IPS-18a (cell line): ENCODE data around the gene PADI6.
"Not testable (repeated sequence)": the region's sequence is repeated elsewhere in the genome, so short reads cannot be mapped to it uniquely, and the experiment has no call there.

Experiments
- H3K27ac ChIP-seq: one replicate; pipeline ENCODE4 v1.5.1; 2013; ENCODE audit warnings: low read length
- H3K27me3 ChIP-seq: one replicate; pipeline ENCODE4 v1.6.1; 2013; ENCODE audit warnings: mild to moderate bottlenecking, low read length; ENCODE audit not compliant: control insufficient read depth, insufficient read depth
- H3K36me3 ChIP-seq: one replicate; pipeline ENCODE4 v1.6.1; 2013; ENCODE audit warnings: low read depth, low read length; ENCODE audit not compliant: control insufficient read depth
- H3K4me1 ChIP-seq: one replicate; pipeline ENCODE4 v1.6.1; 2013; ENCODE audit warnings: low read depth, low read length; ENCODE audit not compliant: control insufficient read depth
- H3K4me3 ChIP-seq: one replicate; pipeline ENCODE4 v1.5.1; 2013; ENCODE audit warnings: low read length
- H3K9ac ChIP-seq: one replicate; pipeline ENCODE4 v1.6.1; 2013; ENCODE audit warnings: mild to moderate bottlenecking, low read length, moderate library complexity
- H3K9me3 ChIP-seq: one replicate; pipeline ENCODE4 v1.6.1; 2013; ENCODE audit warnings: low read depth, low read length; ENCODE audit not compliant: control insufficient read depth

PADI6 gene

DNA sequence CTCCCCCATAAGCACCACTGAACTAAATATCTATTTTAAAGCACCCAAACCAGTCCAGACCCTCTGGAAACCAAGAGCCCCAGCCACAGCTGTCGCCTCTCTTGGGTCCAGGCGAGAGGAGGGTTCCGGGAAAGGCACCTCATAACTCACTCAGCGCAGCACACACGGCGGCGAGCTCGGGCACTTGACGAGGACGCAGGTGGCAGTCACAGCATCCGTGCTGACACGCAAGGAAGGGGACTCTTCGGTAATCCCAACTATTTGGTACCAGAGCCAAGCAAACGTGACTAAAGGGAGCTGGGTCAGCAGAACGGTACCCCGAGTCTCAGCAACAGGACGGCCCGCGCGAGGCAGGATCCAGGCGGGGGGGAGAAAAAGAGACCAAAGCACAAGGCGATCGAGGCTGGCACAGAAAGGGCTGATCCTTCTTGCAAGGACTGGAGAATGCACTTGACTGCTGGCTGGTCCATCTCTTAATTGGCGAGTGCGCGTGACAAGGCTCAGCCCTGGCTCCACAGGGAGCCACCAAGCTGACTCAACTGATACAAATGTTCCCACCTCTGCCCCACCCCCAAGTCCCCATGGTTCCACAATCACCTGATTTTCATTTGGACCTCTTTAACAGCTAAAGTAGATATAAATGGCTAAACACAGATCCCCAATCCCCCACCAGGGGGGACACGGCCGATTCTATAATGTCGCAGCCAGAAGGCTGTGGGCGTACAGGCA lies 36.0 kb downstream of the PADI6 start:
- H3K9me3 ChIP-seq, H3K27me3 ChIP-seq, H3K4me1 ChIP-seq, H3K4me3 ChIP-seq, H3K9ac ChIP-seq, H3K27ac ChIP-seq: not testable (repeated sequence)
- peaks cover 60% of the 10 kb centered on the region for H3K36me3 ChIP-seq

DNA sequence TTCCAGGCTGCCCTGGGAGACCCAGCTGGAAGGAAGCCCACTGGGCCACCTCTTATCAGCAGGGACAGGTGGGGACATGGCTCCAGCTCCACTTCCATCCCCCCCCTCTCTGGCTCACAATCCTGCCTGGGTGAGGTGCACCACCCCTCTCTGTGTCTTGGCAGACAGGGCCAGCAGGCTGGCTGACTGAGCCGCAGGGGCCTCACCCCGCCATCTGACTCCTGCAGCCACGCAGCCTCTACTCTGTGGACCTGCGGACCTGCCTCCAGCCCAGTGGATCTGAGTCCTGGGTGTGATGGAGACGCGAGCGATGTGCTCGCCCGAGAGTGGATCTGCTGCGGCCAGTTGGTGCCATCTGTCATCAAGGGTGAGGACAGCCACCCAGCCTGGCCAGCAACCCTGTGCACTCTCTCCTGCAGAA lies 37.4 kb downstream of the PADI6 start:
- Histone ChIP-seq H3K9ac (no peak overlapping the region), H3K27ac (no peak overlapping the region), H3K4me3 (no peak overlapping the region), H3K9me3 (no peaks in the 10 kb centered on the region), H3K36me3 (peaks cover 74% of the 10 kb centered on the region), H3K4me1 (peaks cover 4% of the 10 kb centered on the region), H3K27me3 (no peaks in the 10 kb centered on the region)

DNA sequence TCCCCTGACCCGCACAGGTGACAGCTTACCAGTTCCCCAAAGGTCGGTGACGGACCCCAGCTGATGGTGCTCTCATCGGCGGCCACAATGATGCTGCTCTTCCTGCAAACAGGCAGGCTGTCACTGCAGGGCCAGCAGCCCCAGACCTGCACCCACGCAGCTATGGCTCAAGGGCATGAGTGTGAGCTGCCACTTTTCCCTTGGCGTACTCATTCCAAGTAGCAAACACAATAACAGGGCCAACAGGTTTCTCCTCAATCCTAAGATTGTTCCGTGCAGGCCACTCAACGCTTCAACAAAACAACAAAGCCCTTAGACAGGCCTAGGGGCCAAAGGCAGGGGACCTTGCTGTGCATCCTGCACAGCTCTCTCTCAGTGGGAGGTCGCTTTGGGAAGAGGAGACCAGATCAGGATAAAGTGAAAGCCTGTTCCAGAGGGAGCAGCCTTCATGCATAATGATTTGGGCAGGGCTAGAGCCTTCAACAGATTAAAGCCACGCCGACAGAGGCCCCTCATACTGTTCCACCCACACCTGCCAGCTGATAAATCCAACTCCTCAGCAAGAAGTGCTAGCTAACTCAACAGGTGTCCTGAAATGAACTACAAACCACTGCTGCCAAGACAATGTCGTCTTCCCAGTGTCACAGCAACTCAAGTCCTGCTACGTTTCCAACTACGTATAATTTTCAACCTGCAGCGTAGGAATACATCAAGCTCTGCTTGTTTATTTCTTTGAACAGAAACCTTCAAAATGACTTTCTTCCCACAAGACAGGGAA lies 40.3 kb downstream of the PADI6 start:
- H3K27ac ChIP-seq, result no peak overlapping the region
- no peak overlapping the region for H3K9ac ChIP-seq
- peaks cover 97% of the 10 kb centered on the region for H3K36me3 ChIP-seq

DNA sequence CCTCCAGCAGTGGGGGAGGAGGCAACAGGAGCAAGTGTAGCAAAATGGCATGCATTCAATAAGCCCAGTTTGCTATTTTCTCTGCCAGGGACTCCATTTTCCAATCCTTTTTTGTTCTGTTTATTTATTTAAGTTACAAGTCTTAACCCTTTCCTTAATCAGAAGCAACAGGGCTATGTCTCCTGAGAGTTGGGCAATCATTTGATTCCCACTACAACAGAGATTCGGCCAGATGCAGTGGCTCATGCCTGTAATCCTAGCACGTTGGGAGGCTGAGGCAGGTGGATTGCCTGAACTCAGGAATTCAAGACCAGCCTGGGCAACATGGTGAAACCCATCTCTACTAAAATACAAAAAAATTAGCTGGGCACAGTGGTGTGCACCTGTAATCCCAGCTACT lies 42.0 kb downstream of the PADI6 start:
- Histone ChIP-seq H3K4me3 (no peak overlapping the region), H3K36me3 (peaks cover 98% of the 10 kb centered on the region), H3K4me1 (no peaks in the 10 kb centered on the region), H3K9me3 (no peaks in the 10 kb centered on the region), H3K27me3 (no peaks in the 10 kb centered on the region), H3K9ac (no peak overlapping the region), H3K27ac (no peak overlapping the region)

More for the DNA sequence above, 40.3 kb downstream of the PADI6 start:
- H3K4me3 ChIP-seq, result no peak overlapping the region
- H3K4me1 ChIP-seq, result peaks cover 4% of the 10 kb centered on the region
- H3K27me3 ChIP-seq, result no peaks in the 10 kb centered on the region
- H3K9me3 ChIP-seq, result no peaks in the 10 kb centered on the region

DNA sequence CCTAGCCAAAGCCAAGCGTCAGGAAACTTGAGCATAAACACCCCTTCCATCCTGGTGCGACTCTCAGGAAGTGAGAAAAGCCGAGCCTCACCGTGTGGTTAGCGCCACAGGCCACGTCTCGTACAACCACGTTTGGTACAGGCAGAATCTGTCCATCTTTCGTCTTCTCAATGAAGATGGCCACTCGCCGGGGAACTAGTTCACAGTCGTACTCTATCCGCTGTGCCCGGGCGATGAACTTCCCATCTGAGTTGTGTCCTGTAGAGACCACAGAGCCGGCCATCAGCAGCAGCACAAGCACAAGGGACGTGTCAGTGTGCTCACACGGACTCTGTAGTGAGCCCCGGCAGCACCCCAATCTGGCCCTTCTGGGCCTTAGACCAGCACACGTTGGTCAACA lies 44.4 kb downstream of the PADI6 start:
- Histone ChIP-seq H3K36me3 (peaks cover 98% of the 10 kb centered on the region), H3K27me3 (no peaks in the 10 kb centered on the region), H3K4me1 (no peaks in the 10 kb centered on the region), H3K9me3 (no peaks in the 10 kb centered on the region), H3K4me3 (no peak overlapping the region), H3K9ac (no peak overlapping the region), H3K27ac (no peak overlapping the region)

DNA sequence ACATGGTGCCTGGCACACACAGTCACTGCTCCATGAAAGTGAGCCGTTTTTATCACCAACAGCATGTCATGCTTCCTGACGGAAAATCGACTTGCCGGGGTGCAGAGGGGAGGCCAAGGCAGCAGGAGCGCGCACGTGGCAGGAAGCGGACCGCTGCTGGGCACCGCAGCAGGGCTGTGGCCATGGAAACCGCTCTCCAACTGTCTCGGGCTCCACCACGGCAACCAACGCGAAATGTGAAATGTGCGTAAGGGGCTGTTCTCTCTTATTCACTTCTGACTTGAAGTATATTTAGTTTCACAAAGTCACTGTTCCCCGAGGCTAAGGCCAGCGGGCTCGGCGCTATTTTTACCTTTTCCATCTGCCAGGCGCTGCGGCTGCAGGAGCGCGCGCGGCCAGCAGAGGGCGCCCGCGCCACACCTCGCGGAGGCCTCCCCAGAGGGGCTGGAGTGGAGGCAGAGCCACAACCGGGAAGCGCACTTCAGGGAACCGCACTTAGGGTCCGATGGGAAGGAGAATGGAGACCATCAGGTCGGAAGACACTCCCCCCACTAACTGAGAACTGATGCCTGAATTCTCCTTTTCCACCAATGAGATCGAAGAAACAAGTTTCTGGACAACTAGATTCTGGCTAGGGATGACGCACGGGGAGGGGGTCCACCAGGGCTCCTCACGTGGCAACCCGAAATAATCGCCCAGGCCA lies 47.8 kb downstream of the PADI6 start:
- Histone ChIP-seq H3K4me3 (no peak overlapping the region), H3K27me3 (no peaks in the 10 kb centered on the region), H3K36me3 (peaks cover 98% of the 10 kb centered on the region), H3K9ac (no peak overlapping the region), H3K4me1 (no peaks in the 10 kb centered on the region), H3K27ac (peak overlapping the region; percentile 52), H3K9me3 (no peaks in the 10 kb centered on the region)

DNA sequence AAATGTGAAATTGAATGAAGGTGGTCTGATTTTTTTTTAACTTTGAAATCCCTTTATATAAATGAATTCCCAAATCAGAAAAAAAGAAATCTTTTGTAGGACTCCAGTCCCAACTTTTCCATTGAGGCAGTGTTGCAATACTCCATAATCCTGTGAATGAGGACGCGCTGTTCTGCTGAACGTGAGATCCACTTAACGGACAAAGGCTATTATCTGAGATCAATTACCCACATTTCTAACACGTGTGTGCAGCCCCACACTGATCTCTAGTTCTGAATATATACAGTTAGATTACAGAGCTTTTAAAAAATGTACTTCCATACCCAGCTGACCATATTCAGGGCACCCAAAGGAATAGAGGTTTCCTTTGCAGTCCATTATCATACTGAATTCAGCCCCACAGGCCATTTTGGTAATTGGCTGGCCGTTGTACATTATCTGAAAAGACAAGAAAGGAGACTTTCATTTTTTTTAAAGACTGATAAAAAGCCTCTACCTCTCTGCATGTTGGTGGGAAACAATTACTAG lies 48.5 kb downstream of the PADI6 start:
- no peak overlapping the region for H3K9ac ChIP-seq
- no peaks in the 10 kb centered on the region for H3K4me1 ChIP-seq
- H3K36me3 ChIP-seq, result peaks cover 98% of the 10 kb centered on the region
- H3K27me3 ChIP-seq, result no peaks in the 10 kb centered on the region
- no peaks in the 10 kb centered on the region for H3K9me3 ChIP-seq
- no peak overlapping the region for H3K4me3 ChIP-seq
- H3K27ac ChIP-seq, result no peak overlapping the region

DNA sequence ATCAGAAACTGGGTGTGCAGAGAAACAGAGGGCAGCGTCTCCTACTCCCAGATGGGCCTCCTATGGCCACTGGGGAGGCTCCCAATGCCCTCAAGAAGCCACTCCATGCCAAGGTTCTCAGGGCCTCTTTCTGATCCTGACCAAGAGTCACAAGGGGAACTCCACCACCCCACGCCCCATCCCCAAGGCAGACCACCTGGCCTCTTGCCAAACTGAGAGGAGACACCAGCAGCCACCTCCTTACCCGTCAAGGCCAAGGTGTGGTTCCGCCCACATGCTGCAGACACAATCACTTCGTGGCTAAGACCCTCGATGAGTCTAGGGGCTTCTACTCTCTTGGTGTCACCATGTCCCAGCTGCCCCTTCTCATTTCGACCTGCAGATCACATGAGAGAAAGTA lies 50.5 kb downstream of the PADI6 start:
- no peaks in the 10 kb centered on the region for H3K9me3 ChIP-seq
- H3K4me3 ChIP-seq, result no peak overlapping the region
- no peak overlapping the region for H3K9ac ChIP-seq
- no peaks in the 10 kb centered on the region for H3K4me1 ChIP-seq
- H3K36me3 ChIP-seq, result peaks cover 99% of the 10 kb centered on the region
- H3K27ac ChIP-seq, result no peak overlapping the region
- H3K27me3 ChIP-seq, result no peaks in the 10 kb centered on the region

DNA sequence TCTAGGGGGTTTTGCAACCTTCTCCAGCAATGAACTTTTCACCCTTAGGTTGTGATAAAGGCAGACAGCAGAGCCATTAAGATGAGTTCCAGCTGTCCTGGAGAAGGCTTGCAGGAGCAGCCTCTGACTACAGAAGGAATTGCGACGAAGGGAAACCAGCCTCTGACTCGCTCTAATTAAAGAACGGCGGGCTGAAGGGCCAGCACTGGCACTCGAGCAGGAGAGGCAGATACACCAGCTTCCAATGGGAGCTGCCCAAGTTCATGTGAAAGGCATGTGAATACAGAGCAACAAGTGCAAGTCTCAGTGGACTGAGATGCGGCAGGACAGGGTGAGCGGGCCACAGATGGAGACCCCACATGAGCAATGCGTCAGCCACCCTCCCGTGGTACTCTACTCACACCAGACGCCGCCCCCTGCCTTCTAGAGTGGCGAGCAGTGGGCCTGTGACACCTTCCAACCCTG lies 51.8 kb downstream of the PADI6 start:
- Histone ChIP-seq H3K36me3 (peaks cover 99% of the 10 kb centered on the region), H3K9me3 (no peaks in the 10 kb centered on the region), H3K4me1 (peaks cover 6% of the 10 kb centered on the region), H3K27ac (no peak overlapping the region), H3K27me3 (no peaks in the 10 kb centered on the region), H3K4me3 (no peak overlapping the region), H3K9ac (no peak overlapping the region)

DNA sequence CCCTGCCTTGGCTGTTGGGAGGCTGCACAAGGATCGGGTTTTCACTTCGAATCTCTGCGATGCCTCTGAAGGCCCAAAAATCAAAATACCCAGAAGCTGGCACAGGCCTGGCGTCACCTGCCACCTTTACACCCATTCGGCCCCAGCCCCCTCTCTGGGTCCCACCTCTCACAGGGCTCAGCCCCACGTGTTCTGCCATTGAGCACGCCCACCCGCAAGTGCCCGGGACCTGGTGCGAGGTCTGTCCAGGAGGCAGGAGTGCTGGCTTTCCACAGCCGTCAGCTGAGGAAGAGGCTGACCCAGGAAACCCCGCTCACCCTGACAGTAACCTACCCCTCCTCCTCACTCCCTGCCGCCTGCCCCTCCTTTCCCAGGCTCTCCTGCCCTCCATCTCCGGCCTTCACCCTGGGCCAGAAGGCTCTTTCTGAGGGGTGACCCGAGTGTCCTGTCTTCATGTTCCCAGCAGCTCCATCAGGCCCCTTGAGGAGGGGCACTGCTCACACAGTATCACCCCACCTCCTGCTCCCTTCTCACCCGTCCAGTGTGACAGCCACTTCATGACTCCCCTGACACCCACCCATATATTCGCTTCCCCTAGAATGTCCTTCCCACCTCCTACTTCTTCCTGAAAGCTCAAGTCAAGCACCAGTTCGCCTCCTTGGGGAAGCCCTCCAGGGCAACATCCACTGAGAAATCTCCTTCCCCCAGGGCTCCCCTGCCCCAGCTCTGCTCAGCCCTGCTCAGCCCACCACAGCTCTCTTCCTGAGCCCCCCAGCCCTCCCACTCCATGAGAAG lies 54.0 kb downstream of the PADI6 start:
- peaks cover 91% of the 10 kb centered on the region for H3K36me3 ChIP-seq
- H3K9ac ChIP-seq, result no peak overlapping the region

More for the DNA sequence above, 54.0 kb downstream of the PADI6 start:
- H3K9me3 ChIP-seq, result no peaks in the 10 kb centered on the region
- H3K27me3 ChIP-seq, result no peaks in the 10 kb centered on the region
- H3K4me3 ChIP-seq, result no peak overlapping the region
- no peak overlapping the region for H3K27ac ChIP-seq
- peaks cover 19% of the 10 kb centered on the region for H3K4me1 ChIP-seq
